ENCODE measurements around the gene FIBCD1. TPM values are rescaled to one million over a fixed set of nuclear protein-coding genes. Genes with fewer than 3 reads are reported as not detected.

Gene FIBCD1
- total RNA-seq, 1 experiment from 2014 or later = 7.1 TPM

DNA sequence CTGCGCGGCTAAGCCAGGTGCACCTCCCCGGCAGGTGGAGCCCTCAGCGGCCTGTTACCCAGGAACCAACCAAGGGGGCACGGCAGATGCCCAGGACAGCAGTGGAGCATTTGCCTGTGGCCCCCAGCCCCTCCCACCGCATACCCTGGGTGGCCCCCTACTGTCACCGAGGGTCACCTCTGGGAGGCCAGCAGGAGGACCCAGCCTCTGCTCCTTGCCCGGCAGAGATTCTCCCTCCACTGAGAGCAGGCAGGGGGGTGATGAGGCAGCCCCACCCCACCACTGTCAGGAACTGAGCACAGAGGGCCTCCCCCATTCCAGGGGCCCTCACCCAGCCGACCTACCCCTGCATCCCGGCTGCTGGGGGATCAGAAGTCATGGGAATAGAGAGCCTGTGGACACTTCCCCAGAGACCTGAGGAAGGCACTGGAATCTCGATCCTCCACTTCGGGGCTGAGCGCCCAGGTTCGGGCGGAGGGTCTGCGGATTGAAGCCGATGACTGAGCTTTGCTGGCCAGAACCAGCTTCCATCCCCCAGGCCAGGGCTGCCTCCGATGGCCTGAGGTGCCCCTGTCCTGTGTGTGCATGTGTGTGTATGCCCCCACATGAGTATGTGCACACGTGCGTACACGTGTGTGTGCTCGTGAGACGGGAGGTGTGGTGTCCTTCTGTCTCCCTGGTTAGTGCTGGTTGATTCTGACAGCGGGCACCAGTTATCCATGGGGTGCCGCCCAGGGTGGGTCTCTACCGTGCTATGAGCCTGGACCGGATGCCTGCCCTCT lies 42.6 kb downstream of the FIBCD1 start, which contains the start of gene QRFP:
Gene QRFP (minus strand): TSS at position 580 of the 782 bp plus-strand sequence. CDS start 2,974 bp downstream, outside the sequence.
- no CpG with 5 or more reads among the region's 27 CpGs for WGBS (ENCODE audit: extremely low coverage, insufficient read length, low lambda C conversion rate)
- Histone ChIP-seq H3T11ph (ENCODE audit: low read length) (no peak within 1 kb of the TSS), H2BK20ac (ENCODE audit: low read depth, low read length, poor library complexity, severe bottlenecking) (no peak within 1 kb of the TSS), H2BK15ac (ENCODE audit: low read depth, low read length) (no peak within 1 kb of the TSS), H3K9me3 (ENCODE audit: control insufficient read depth, low read depth, low read length) (no peaks in the 10 kb centered on the region), H3K14ac (ENCODE audit: insufficient read depth, low read length) (no peak within 1 kb of the TSS; the same call in 1 of the 2 replicates), H3K79me1 (ENCODE audit: insufficient read depth, low read depth, low read length, poor library complexity, severe bottlenecking) (no peaks in the 10 kb centered on the region), H2BK12ac (ENCODE audit: insufficient read length, low read depth, low read length) (no peak within 1 kb of the TSS), H3K4me1 (ENCODE audit: insufficient read depth, low read length) (no peaks in the 10 kb centered on the region), H4K20me1 (ENCODE audit: control insufficient read depth, insufficient read depth, insufficient read length) (no peaks in the 10 kb centered on the region), H3K27me3 (ENCODE audit: insufficient read depth, low read length) (no peaks in the 10 kb centered on the region), H2BK5ac (ENCODE audit: insufficient read length, low read length) (no peak within 1 kb of the TSS), H3K4ac (ENCODE audit: low read depth, low read length) (no peak within 1 kb of the TSS), H4K8ac (replicated peaks; ENCODE audit: insufficient read length, low read depth, low read length) (no peak within 1 kb of the TSS), H4K5ac (ENCODE audit: insufficient read length, low read depth, low read length) (no peak within 1 kb of the TSS), H3K79me2 (ENCODE audit: insufficient read depth, low read length) (no peaks in the 10 kb centered on the region), H2BK120ac (ENCODE audit: low read depth, low read length, poor library complexity, severe bottlenecking) (no peak within 1 kb of the TSS), H3K56ac (ENCODE audit: insufficient read length, low read depth, low read length) (no peak within 1 kb of the TSS), H2AK5ac (ENCODE audit: insufficient read length, low read length) (no peak within 1 kb of the TSS), H3K4me2 (ENCODE audit: insufficient read depth, insufficient read length, low read length) (no peak within 1 kb of the TSS), H3K23me2 (ENCODE audit: insufficient read length, low read depth, low read length, poor library complexity, severe bottlenecking) (no peaks in the 10 kb centered on the region), H3K9ac (ENCODE audit: extremely low read depth, insufficient read length, low read length) (no peak within 1 kb of the TSS), H2AFZ (ENCODE audit: low read length) (no peak within 1 kb of the TSS), H4K91ac (ENCODE audit: insufficient read length, low read depth, low read length) (no peak within 1 kb of the TSS), H3K18ac (ENCODE audit: insufficient read length, low read depth, low read length) (no peak within 1 kb of the TSS), H3K23ac (ENCODE audit: insufficient read length, low read depth, low read length) (no peak within 1 kb of the TSS), H3K27ac (ENCODE audit: insufficient read length, low read depth, low read length) (no peak within 1 kb of the TSS)
- no peak for DNase-seq
- H3K36me3 Mint-ChIP-seq (ENCODE audit: insufficient read depth in 1 of 3, low read depth in 3 of 3) = peaks cover 0 to 15% (median 0%) of the 10 kb centered on the region in 3 experiments; a peak in 3 of 7 replicates
- H3K27ac Mint-ChIP-seq = peak within 1 kb of the TSS in 1 of 3 experiments; percentile 72; a peak in 2 of 7 replicates
- H3K27me3 Mint-ChIP-seq (ENCODE audit: low read depth) = peaks cover 3% of the 10 kb centered on the region; the same call in 1 of the 2 replicates
- H3K4me1 Mint-ChIP-seq = peaks cover 2 to 9% of the 10 kb centered on the region in 2 experiments; a peak in 1 of 4 replicates
- H3K9me3 Mint-ChIP-seq = no peaks in the 10 kb centered on the region; a peak in 1 of 5 replicates
- TF ChIP-seq, protein P1, sequence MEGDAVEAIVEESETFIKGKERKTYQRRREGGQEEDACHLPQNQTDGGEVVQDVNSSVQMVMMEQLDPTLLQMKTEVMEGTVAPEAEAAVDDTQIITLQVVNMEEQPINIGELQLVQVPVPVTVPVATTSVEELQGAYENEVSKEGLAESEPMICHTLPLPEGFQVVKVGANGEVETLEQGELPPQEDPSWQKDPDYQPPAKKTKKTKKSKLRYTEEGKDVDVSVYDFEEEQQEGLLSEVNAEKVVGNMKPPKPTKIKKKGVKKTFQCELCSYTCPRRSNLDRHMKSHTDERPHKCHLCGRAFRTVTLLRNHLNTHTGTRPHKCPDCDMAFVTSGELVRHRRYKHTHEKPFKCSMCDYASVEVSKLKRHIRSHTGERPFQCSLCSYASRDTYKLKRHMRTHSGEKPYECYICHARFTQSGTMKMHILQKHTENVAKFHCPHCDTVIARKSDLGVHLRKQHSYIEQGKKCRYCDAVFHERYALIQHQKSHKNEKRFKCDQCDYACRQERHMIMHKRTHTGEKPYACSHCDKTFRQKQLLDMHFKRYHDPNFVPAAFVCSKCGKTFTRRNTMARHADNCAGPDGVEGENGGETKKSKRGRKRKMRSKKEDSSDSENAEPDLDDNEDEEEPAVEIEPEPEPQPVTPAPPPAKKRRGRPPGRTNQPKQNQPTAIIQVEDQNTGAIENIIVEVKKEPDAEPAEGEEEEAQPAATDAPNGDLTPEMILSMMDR (conservative IDR thresholded peaks at IDR 0.05) = no peak
- H3K4me3 Mint-ChIP-seq = no peak within 1 kb of the TSS

Data from H9 (cell line).